ENCODE data around the gene AKR7A2.

AKR7A2 gene

GRCh38 chr1:19342894-19343616 is 31.1 kb upstream of the AKR7A2 start:
- DNase-seq = no peak

DNA sequence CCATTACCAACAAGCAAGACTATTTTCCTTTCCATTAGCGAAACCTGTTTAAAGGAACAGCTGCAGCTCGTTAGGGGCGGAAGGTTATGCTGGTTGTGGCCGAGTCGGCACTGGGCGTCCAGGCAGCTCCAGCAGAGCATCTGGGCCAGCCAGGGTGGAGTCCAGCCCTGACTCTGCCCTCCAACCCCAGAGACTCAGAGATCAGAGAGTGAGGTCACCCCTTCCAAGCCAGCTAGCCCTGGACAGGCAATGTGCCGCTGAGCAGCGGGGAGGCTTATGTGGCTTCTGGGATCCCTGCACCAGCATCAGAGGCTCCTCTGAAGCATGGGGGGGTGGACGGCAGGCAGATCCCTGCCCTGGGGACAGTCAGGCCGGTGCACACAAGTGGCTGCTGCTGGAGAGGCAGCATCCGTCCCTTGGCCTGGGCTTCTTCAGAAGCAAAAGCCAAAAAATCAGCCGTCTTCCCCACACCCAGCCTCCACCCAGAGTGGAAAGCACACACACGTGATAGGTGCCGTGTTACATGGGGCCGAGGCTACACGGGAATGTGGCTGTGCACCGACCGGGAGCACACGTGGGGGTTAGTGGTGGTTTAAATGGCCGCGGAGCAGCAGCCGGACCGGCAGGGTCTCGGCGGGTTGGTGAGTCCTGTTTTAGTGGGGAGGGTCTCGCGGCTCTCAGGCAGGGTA is 30.3 kb upstream of the AKR7A2 start:
- no peak for DNase-seq

DNA sequence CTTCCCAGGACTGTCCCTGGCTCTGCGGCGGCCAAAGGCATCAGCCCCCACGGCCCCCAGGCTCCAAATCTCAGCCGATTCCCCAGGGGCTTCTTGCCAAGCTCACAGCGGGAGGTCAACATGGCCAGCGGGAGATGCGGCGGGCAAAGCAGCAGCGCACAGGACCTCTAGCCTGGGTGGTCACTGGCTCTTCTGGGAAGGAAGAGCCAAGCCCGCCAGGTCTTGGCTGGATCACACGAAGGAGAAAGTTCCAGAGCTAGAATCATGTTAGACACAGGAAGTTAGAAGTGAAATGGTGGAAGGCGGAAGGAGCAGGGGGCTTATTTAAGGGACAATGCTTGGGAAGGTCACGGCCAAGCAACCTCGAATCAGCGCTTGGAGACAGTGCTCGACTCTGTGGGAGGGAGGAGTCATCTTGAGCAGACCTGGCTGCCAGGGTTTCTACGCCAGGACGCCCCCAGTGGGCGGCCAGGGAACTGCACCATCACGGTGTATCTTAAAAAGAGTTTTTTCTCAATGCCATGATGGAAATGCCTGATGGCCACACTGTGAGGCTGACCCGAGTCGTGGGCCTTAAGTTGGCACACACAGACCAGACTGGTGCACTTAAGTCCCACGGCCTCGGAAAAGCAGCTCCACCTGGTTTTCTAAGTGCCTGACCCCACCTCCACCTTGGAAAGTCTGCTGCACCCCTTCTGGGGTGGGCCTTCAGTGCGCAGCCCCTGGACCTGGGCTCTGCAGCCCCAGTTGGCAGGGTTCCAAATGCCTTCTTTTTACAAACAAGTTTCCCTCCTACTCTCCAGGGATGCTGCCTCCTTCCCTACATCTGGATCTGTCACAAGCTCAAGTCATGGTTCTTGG is 29.5 kb upstream of the AKR7A2 start:
- DNase-seq = no peak

GRCh38 chr1:19340387-19340937 is 28.5 kb upstream of the AKR7A2 start:
- no peak for DNase-seq

DNA sequence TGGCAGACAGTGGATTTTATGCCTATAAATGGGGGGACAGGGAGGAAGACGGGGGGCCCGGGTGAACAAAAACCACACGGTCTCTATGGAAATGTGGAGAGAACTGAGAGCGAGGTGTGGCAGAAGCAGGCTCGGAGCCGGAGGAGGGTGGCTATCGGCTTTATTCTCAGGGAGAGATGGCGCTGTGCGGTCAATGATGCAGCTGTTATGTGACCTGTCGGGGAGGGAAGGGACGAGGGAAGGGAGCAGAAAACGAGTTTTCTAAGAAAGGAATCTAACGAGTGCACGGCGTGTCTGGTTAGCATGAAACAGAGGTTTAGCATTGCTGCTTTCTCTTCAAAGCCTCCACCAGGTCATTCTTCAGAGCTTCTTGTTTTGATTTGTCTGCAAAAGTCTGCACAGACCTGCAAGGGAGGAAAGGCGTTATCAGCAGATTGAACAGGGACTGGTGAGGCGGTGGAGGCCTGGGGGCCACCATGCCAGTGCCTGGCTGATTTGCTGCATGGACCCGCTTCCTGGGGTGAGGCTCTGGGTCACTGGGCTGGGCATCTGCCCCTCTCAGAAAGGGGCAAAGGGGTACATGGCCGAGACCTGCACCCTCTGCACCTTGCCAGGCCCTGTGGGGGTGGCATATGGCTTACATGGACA is 27.4 kb upstream of the AKR7A2 start:
- DNase-seq = no peak

DNA sequence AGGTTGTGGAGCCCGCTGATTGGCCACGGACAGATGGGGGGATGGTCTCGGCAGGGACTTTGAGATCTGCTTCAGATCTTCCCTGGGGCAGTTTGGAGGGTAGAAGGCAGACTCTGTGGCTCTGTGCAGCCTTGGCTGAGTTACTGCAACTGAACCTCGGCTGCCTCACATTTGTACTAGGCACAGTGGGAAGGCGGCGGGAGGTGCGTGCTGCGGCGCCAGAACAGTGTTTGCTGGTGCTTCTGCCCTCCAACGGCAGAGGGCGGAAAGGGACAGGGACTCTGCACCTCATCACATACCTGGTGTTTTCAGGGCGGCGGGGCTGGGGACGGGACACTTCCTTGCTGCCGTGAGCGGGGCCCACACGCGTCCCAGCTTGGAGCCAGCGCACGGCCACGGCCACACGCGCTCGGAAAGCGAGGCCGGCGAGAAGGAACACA is 26.4 kb upstream of the AKR7A2 start:
- DNase-seq = no peak

DNA sequence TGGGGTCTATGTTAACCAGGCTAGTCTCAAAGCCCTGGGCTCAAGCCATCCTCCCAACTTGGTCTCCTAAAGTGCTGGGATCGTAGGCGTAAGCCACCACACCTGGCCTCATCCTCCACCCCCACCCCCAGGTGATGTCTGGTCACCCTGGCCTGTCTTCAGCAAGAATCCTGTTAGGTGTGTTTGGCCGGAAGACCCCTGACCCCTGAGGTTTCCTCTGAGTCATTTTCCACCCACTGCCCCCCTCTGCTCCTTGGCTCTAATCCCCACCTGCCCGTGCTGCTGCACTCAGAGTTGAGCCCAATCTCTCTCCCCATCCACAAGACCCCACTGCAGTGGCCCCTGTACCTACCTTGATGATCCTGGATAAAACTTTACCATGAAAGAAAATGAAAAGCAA is 25.3 kb upstream of the AKR7A2 start:
- no peak for DNase-seq

GRCh38 chr1:19336543-19336942 is 24.6 kb upstream of the AKR7A2 start:
- DNase-seq = no peak

DNA sequence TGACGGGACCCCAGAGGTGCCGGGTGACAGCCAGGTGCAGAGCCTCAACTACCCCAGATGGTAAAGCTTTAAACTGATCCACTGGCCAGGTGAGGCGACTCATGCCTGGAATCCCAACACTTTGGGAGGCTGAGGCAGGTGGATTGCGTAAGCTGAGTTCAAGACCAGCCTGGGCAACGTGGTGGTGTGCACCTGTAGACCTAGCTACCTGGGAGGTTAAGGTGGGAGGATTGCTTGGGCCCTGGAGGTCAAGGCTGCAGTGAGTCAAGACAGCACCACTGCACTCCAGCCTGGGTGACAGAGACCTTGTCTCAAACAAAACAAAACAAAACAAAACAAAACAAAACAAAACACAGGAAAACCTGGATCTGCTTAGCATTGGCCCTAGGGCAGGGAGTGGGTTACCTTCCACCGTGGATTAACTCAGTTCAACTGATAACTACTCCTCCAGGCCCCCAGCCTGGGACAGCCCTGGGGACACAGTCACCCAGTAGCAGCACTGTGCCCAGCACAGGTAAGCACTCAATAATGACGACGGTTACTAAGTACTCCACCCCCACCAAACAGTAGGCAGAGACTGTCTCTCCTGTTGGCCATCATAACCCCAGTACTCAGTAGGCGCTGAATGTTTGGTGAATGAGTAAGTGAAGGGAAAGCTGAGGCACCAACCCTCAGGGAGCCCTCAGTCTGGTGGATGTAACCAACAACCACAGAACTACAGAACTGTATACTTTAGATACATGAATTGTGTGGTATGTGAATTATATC is 21.8 kb upstream of the AKR7A2 start:
- no peak for DNase-seq

GRCh38 chr1:19332832-19333231 is 20.9 kb upstream of the AKR7A2 start:
- no peak for DNase-seq

GRCh38 chr1:19331262-19331878 is 19.4 kb upstream of the AKR7A2 start:
- DNase-seq = no peak

DNA sequence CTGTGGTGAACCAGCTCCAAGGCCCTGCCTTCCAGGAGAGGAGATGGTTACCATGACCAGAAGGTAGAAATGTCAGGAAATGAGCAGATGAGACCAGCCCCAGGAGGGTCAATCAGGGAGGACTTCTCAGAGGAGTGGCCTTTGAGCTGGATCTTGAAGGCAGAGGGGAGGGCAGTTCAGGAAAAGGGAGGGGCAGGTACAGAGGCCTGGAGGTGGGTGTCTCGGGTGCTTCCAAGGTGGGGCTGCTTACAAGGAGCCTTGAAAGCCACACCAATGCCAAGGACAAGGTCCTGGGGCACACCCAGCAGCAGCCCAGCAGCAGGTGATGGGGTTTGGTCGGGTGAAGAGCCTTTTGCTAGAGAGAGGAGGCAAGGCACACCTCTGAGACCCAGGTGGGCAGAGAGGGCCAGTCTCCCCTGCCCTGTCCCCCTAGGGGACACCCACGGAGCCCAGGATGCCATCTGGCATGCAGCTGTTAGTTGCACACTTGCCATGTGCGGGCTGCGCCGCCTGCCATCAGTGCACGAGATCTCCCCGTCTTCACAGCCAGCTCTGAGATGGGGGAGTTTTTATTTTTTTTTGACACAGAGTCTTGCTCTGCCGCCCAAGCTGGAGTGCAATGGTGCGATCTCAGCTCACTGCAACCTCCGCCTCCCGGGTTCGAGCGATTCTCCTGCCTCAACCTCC is 18.6 kb upstream of the AKR7A2 start:
- DNase-seq = no peak

GRCh38 chr1:19329611-19330010 is 17.7 kb upstream of the AKR7A2 start:
- no peak for DNase-seq

DNA sequence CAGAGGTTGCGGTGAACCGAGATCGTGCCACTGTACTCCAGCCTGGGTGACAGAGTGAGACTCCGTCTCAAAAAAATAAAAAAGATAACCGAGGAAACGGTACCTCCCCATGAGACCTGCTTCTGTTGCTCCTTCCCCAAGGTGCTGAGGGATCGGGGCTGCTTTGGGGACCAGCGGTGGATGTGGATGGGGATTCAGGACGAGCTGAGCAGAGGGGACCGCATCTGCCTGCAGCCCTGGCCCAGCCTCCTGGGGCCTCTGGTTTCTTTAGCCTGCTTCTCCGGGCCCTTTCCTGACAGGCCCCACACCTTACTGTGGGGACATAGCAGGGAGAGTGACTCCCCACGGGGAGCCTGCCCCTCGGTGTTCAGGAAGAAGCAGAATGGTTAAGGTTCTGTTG is 17.2 kb upstream of the AKR7A2 start:
- no peak for DNase-seq

DNA sequence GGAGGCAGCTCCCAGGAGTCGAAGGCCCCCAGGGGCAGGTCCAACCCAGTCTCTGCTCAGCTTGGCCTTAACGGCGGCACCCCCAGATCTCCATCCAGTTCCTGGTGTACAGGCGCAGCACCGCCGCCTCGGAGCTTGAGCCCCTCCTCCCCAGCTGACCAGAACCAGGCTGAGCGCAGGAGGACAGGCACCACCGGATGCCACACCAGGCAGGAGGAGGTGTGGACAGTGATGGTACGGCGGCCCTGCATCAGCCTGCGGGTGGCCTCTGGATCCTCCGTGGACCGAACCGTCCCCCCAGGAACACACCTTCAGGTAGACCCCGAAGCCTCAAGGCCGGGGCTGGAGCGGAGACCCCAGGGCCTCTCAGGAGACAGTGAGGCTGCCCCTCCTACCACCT is 16.5 kb upstream of the AKR7A2 start:
- no peak for DNase-seq

- no peak for DNase-seq
Measured at GRCh38 chr1:19327736-19328135, 15.8 kb upstream of the AKR7A2 start.

- DNase-seq = no peak
Measured at GRCh38 chr1:19327301-19327700, 15.4 kb upstream of the AKR7A2 start.

DNA sequence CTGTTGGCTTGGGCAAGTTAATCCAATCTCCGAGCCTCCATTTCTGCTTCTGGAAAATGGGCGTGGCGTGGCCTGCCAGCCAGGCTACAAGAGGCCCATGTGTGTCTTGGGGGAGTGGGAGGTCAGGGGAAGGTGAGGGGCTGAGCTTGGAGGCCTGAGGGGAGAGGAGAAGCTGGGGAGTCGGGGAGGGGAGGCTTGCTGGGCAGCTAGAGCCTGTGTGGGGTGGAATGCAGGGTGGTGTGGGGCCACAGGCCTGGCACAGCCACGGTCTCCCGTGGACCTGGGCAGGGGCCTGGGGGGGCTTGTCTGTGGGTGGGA is 14.8 kb upstream of the AKR7A2 start:
- no peak for DNase-seq

DNA sequence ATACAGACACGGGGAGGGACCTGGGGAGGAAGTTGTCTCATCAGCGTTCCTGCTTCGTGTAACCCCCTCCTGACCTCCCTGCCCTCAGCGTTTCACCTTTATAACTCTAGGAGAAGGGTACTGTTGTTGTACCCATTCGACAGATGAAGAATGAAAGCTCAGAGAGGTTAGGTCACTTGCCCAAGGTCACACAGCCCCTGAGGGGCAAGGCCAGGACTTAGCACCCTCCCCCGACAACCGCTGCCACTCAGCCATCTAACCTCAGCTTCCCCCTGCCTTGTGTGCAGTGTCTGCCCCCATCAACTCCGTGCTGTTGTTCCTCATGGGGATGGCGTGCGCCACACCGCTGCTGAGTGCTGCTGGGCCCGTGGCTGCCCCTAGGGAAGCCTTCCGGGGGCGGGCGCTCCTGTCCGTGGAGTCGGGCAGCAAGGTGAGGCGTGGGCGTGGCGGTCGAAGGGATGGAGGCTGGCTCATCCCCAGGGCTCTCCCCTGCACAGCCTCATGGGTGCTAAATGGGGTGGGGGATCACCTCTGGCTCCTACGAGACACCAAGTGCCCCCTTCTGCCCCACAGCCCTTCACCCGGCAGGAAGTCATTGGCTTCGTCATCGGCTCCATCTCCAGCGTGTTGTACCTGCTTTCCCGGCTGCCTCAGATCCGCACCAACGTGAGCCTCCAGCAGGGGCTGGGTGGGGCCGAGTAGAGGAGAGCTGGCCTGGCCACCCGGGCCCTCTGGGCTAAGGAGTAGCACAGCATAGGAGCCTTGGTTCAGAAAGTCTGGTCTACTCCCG is 14.2 kb upstream of the AKR7A2 start:
- DNase-seq = no peak

DNA sequence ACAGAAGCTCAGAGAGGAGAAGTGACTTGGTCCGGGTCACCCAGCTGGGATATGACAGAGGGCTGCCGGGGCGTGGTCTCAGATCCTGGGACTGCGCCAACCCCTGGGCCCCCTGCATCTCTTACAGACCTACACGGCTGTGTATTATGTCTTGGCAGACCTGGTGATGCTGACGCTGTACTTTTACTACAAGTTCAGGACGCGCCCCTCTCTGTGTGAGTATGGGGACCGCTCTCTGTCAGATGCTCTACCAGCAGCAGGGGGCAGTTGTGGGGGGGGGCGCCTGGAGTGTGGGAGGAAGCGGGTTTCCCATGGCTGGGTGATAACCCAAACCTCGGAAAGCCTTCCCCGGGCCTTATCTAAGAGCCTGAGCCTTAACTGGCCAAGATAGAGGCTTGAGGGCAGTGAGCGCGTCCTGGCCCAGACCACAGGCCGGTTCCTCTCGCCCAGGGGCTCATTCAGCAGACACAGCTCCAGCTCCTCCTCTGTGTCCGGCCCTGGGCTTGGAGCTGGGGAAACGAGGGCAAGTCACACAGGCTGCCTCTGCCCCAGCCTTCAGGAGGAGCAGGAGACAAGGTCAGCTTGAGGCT is 13.5 kb upstream of the AKR7A2 start:
- DNase-seq = no peak

Data from SIG-M5 (cell line).